Lung (tissue), 12 donors: ENCODE data around the gene MAPK4. TPM values are rescaled to one million over a fixed set of nuclear protein-coding genes. Genes with fewer than 3 reads are reported as not detected.

Experiments used
- ATAC-seq: fragments of 200-7000 bp; cut with Tn5 transposase; one replicate; pipeline ENCODE4 v1.9.1; 2020; ENCODE audit warnings: moderate number of reproducible peaks; ENCODE audit not compliant: insufficient read depth, low FRiP score
- DNase-seq, 3 donors: peaks; one replicate each; pipeline ENCODE4 v3.0.0-alpha.2; 2013 to 2017
- H3K27ac ChIP-seq, 2 donors: one replicate each; pipeline ENCODE4 v1.5.1; 2013; ENCODE audit warnings: mild to moderate bottlenecking in 2 of 2, moderate library complexity in 2 of 2, control low read depth in 1 of 2, inconsistent platforms in 1 of 2, low read depth in 1 of 2, low read length in 1 of 2
- H3K27me3 ChIP-seq, 3 donors: one replicate each; pipeline ENCODE4 v1.5.1; 2013; ENCODE audit warnings: low read length in 2 of 3; ENCODE audit not compliant: control insufficient read depth in 3 of 3, insufficient read depth in 3 of 3
- H3K36me3 ChIP-seq, 4 donors: one replicate each; pipeline ENCODE4 v1.5.1; 2013; ENCODE audit warnings: low read length in 4 of 4, mild to moderate bottlenecking in 1 of 4, moderate library complexity in 1 of 4; ENCODE audit not compliant: control insufficient read depth in 4 of 4, insufficient read depth in 4 of 4
- H3K4me1 ChIP-seq, 5 donors: one replicate each; pipeline ENCODE4 v1.5.1; 2013; ENCODE audit warnings: low read length in 5 of 5, mild to moderate bottlenecking in 2 of 5, moderate library complexity in 1 of 5; ENCODE audit not compliant: control insufficient read depth in 5 of 5, insufficient read depth in 5 of 5
- H3K4me3 ChIP-seq: one replicate; pipeline ENCODE4 v1.5.1; 2013; ENCODE audit warnings: mild to moderate bottlenecking, control low read depth, moderate library complexity
- H3K9ac ChIP-seq, 2 donors: one replicate each; pipeline ENCODE4 v1.5.1; 2013; ENCODE audit warnings: low read length in 2 of 2, control low read depth in 1 of 2; ENCODE audit not compliant: insufficient read depth in 1 of 2
- H3K9me3 ChIP-seq, 4 donors: one replicate each; pipeline ENCODE4 v1.5.1; 2013; ENCODE audit warnings: low read length in 3 of 4, mild to moderate bottlenecking in 1 of 4, moderate library complexity in 1 of 4; ENCODE audit not compliant: control insufficient read depth in 4 of 4, insufficient read depth in 3 of 4
- WGBS, 2 donors: extraction: QIAGEN DNeasy Blood & Tissue Kit; methylation state at CpG; one replicate each; pipeline ENCODE4 v1.1.7; 2013; 5-methylcytosine and 5-hydroxymethylcytosine counted together
- polyA plus RNA-seq, 2 donors: library from polyadenylated mRNA; stranded (reverse); fragments of 200-250 nt; gene quantifications; one replicate each; pipeline ENCODE4 v1.2.1, GENCODE V29; 2013
- total RNA-seq, 2 donors: library from RNA; depleted of rRNA in 1 of 2; stranded (reverse); fragments of >200 nt in 1 of 2; gene quantifications; one replicate each; pipeline ENCODE4 v1.2.1, GENCODE V29; 2014 to 2021
- TF ChIP-seq, protein P1 (sequence below): IDR thresholded peaks from 2 replicates; pipeline ENCODE4 v1.5.1; 2012; ENCODE audit warnings: mild to moderate bottlenecking; ENCODE audit errors: control extremely low read depth, extremely low read depth
- donor health status: control.
- donor health status: control.
- donor health status: Bipolar disorder and iron deficiency.
- donor health status: healthy.
- donor health status: DM: yes; HTN: yes; CAD: no.

The MAPK4 gene
- total and polyA plus RNA-seq, 4 donors = 1.8 to 10.7 (median 3.9) TPM

DNA sequence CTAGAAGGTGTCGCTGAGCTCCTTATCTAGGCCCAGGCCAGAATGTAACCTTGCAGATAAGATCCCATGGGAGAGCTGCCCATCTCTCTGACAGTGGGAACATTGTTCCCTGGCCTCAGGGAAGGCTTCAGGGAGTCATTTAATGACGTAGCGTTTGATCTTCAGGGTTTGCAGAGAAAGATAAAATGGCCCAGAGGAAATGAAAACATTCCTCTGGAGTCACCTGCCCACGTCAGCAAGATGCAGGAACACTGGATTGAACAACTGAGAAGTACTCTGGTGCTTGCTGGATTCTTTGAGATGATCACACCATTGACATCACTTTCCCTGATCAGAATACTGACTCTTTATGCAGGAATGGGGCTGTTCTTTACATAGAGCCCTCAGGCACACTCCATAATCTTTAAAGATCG lies 51.6 kb downstream of the MAPK4 start:
- Histone ChIP-seq H3K4me1 (peaks cover 0 to 6% (median 0%) of the 10 kb centered on the region in 5 donors), H3K9me3 (peaks cover 0 to 7% (median 1%) of the 10 kb centered on the region in 4 donors), H3K4me3 (no peak overlapping the region), H3K27me3 (no peaks in the 10 kb centered on the region), H3K9ac (no peak overlapping the region), H3K27ac (peak overlapping the region in 1 of 2 donors; percentile 23), H3K36me3 (no peaks in the 10 kb centered on the region)
- ATAC-seq = no peak
- WGBS, 2 donors = 65 to 77% methylated on average over 5 of the region's 5 CpGs
- TF ChIP-seq, protein P1, sequence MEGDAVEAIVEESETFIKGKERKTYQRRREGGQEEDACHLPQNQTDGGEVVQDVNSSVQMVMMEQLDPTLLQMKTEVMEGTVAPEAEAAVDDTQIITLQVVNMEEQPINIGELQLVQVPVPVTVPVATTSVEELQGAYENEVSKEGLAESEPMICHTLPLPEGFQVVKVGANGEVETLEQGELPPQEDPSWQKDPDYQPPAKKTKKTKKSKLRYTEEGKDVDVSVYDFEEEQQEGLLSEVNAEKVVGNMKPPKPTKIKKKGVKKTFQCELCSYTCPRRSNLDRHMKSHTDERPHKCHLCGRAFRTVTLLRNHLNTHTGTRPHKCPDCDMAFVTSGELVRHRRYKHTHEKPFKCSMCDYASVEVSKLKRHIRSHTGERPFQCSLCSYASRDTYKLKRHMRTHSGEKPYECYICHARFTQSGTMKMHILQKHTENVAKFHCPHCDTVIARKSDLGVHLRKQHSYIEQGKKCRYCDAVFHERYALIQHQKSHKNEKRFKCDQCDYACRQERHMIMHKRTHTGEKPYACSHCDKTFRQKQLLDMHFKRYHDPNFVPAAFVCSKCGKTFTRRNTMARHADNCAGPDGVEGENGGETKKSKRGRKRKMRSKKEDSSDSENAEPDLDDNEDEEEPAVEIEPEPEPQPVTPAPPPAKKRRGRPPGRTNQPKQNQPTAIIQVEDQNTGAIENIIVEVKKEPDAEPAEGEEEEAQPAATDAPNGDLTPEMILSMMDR = no peak
- DNase-seq = no peak

DNA sequence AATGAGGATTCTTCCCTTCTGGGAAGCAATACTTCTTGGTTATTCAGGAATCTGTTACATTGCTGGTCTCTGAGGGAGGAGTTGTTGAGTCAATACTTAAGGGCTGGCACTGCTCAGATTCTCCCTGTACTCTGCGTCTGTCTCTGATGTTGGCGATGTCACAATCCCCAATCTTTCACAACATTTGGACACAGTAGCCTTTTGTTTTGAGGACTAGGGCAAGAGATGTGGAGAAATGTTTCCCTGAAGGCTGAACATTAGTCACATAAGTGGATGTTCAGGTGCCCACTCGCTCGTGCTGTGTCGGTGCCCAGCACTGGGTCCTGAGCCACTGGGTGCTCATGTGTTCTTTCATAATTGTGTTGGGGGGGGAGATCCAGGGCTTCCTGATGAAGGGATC lies 55.0 kb downstream of the MAPK4 start:
- peak overlapping the region in 1 of 2 donors; percentile 57 for H3K27ac ChIP-seq
- H3K4me1 ChIP-seq = peaks cover 0 to 4% (median 3%) of the 10 kb centered on the region in 5 donors
- 63 to 85% methylated on average over 5 of the region's 5 CpGs for WGBS, 2 donors
- DNase-seq = peak; percentile 23 to 73 (median 68)
- no peak overlapping the region for H3K4me3 ChIP-seq
- peak; percentile 61 for ATAC-seq
- H3K9ac ChIP-seq = no peak overlapping the region
- TF ChIP-seq, protein P1 = no peak
- H3K27me3 ChIP-seq = no peaks in the 10 kb centered on the region
- no peaks in the 10 kb centered on the region for H3K36me3 ChIP-seq
- peaks cover 0 to 7% (median 1%) of the 10 kb centered on the region in 4 donors for H3K9me3 ChIP-seq

DNA sequence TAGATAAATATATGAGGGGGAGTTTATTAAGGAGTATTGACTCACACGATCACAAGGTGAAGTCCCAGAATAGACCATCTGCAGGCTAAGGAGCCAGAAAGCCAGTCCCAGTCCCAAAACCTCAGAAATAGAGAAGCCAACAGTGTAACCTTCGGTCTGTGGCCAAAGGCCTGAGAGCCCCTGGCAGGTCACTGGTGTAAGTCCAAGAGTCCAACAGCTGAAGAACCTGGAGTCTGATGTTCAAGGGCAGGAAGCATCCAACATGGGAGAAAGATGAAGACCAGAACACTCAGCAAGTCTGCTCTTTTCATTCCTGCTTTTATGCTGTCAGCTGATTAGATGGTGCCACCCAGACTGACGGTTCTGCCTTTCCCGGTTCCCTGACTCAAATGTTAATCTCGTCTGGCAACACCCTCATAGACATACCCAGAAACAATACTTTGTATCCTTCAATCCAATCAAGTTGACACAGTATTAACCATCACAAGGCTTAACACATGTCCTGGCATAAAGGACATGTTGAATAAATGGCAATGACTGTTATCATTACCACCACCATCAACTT lies 56.7 kb downstream of the MAPK4 start:
- Histone ChIP-seq H3K4me3 (no peak overlapping the region), H3K9ac (no peak overlapping the region), H3K36me3 (no peaks in the 10 kb centered on the region), H3K9me3 (peaks cover 0 to 7% (median 1%) of the 10 kb centered on the region in 4 donors), H3K27me3 (no peaks in the 10 kb centered on the region), H3K4me1 (peaks cover 0 to 18% (median 4%) of the 10 kb centered on the region in 5 donors), H3K27ac (no peak overlapping the region)
- WGBS, 2 donors = 82 to 90% methylated on average over 5 of the region's 5 CpGs
- ATAC-seq = no peak
- TF ChIP-seq, protein P1 = no peak
- DNase-seq = no peak
